GM12872 (cell line): ENCODE measurements around the gene STAT5B.
A peak's percentile ranks its signal among the peaks of the same experiment; 100 is the strongest.

Experiments
- CTCF ChIP-seq: IDR thresholded peaks from 3 replicates; pipeline ENCODE4 v1.5.1; 2011; ENCODE audit warnings: low read depth, mild to moderate bottlenecking, low read length, moderate library complexity; ENCODE audit not compliant: insufficient read depth

STAT5B gene

GRCh38 chr17:42182927-42183734 lies 93.1 kb downstream of the STAT5B start:
- no peak for TF ChIP-seq CTCF

GRCh38 chr17:42181851-42182207 lies 94.4 kb downstream of the STAT5B start:
- no peak for TF ChIP-seq CTCF

- TF ChIP-seq CTCF, result peak; percentile 84
Observed at GRCh38 chr17:42180922-42181850, 95.0 kb downstream of the STAT5B start, which contains the start of gene KCNH4. TSS of gene KCNH4 (minus strand) at chr17:42181142. CDS start at chr17:42180945, 197 bp downstream.

- no peak for TF ChIP-seq CTCF
Observed at GRCh38 chr17:42180411-42180921, 95.7 kb downstream of the STAT5B start.

- no peak for TF ChIP-seq CTCF
Observed at GRCh38 chr17:42179911-42180410, 96.2 kb downstream of the STAT5B start.

- TF ChIP-seq CTCF, result no peak
Observed at GRCh38 chr17:42179335-42179734, 96.9 kb downstream of the STAT5B start.

- TF ChIP-seq CTCF, result no peak
Observed at GRCh38 chr17:42178817-42179216, 97.4 kb downstream of the STAT5B start.
